ENCODE measurements around the gene ABCC6. TPM values are rescaled to one million over a fixed set of nuclear protein-coding genes. Genes with fewer than 3 reads are reported as not detected.
"Not testable (repeated sequence)": the region's sequence is repeated elsewhere in the genome, so short reads cannot be mapped to it uniquely, and the experiment has no call there.

ABCC6 gene
- total RNA-seq, 3 donors from 2014 or later (not counting 1 experiment from before 2014, with no cell fraction given) = 0.16 to 0.25 TPM; not detected in 1

DNA sequence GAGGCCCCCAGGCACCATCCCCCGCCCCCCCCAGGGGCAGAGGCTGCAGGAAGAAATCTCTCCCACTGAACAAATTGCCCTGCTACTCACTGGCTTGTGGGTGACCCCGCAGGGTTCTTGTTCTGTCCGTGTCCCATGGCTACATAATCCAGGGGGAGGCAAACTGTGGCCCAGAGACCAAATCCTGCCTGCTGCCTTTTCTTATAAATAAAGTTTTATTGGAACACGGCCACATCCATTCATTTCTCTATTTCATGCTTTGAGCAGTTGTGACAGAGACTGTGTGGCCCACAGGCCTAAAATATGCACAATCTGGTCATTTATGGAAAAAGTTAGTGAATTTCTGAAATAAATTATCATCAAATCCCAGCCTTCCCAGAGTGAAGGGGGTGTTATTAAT, 38.2 kb downstream of the ABCC6 start:
- H3K4me3 ChIP-seq (ENCODE audit: low read length) = no peak overlapping the region
- H3K27me3 Mint-ChIP-seq (ENCODE audit: low read depth in 2 of 2) = no peaks in the 10 kb centered on the region
- no peaks in the 10 kb centered on the region for H3K9me3 ChIP-seq (ENCODE audit: control insufficient read depth, insufficient read depth, low read length)
- H3K27ac ChIP-seq (ENCODE audit: low read length) = no peak overlapping the region
- no peaks in the 10 kb centered on the region for H3K9me3 Mint-ChIP-seq
- no peaks in the 10 kb centered on the region for H3K36me3 ChIP-seq (ENCODE audit: control insufficient read depth, insufficient read depth, low read length)
- WGBS (ENCODE audit: insufficient coverage) = 68% methylated on average over 3 of the region's 4 CpGs
- TF ChIP-seq, protein P1, sequence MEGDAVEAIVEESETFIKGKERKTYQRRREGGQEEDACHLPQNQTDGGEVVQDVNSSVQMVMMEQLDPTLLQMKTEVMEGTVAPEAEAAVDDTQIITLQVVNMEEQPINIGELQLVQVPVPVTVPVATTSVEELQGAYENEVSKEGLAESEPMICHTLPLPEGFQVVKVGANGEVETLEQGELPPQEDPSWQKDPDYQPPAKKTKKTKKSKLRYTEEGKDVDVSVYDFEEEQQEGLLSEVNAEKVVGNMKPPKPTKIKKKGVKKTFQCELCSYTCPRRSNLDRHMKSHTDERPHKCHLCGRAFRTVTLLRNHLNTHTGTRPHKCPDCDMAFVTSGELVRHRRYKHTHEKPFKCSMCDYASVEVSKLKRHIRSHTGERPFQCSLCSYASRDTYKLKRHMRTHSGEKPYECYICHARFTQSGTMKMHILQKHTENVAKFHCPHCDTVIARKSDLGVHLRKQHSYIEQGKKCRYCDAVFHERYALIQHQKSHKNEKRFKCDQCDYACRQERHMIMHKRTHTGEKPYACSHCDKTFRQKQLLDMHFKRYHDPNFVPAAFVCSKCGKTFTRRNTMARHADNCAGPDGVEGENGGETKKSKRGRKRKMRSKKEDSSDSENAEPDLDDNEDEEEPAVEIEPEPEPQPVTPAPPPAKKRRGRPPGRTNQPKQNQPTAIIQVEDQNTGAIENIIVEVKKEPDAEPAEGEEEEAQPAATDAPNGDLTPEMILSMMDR (IDR thresholded peaks at IDR 0.05) = no peak
- no peaks in the 10 kb centered on the region for H3K4me1 Mint-ChIP-seq
- DNase-seq = no peak
- H3K27ac Mint-ChIP-seq = no peak overlapping the region
- H3K4me1 ChIP-seq (ENCODE audit: control insufficient read depth, insufficient read depth, low read length) = no peaks in the 10 kb centered on the region
- no peak overlapping the region for H3K4me3 Mint-ChIP-seq
- no peaks in the 10 kb centered on the region for H3K36me3 Mint-ChIP-seq
- no peaks in the 10 kb centered on the region for H3K27me3 ChIP-seq (ENCODE audit: control insufficient read depth, insufficient read depth, low read length)
- ATAC-seq = no peak
- intact Hi-C loops (cut with micrococcal nuclease) = no loop called here

DNA sequence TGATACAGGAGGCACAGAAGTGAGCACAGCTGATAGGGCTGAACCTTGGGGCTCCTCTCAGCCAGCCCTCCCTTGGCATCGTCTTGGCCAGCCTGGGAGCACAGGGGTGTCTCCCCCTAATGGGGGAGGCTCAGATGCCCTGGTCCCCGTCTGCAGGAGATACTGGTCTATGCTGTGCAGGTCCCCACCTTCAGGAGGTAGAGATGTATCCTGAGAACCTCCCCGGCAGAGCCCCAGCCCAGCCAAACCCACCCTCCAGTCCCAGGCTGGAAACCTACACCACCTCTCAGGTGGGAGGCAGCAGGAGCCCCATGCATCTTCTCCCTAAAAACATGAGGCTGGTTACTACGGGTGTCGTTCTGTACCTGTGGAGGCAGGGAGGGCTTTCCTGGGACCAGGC, 38.7 kb downstream of the ABCC6 start:
- intact Hi-C loops (cut with micrococcal nuclease) = no loop called here
- no peaks in the 10 kb centered on the region for H3K4me1 Mint-ChIP-seq
- Histone ChIP-seq H3K4me3 (ENCODE audit: low read length) (no peak overlapping the region), H3K36me3 (ENCODE audit: control insufficient read depth, insufficient read depth, low read length) (no peaks in the 10 kb centered on the region), H3K4me1 (ENCODE audit: control insufficient read depth, insufficient read depth, low read length) (no peaks in the 10 kb centered on the region), H3K27me3 (ENCODE audit: control insufficient read depth, insufficient read depth, low read length) (no peaks in the 10 kb centered on the region), H3K9me3 (ENCODE audit: control insufficient read depth, insufficient read depth, low read length) (no peaks in the 10 kb centered on the region), H3K27ac (ENCODE audit: low read length) (no peak overlapping the region)
- H3K27me3 Mint-ChIP-seq (ENCODE audit: low read depth in 2 of 2) = no peaks in the 10 kb centered on the region
- no peaks in the 10 kb centered on the region for H3K36me3 Mint-ChIP-seq
- DNase-seq (no peak), ATAC-seq (no peak)
- H3K9me3 Mint-ChIP-seq = no peaks in the 10 kb centered on the region
- no peak overlapping the region for H3K4me3 Mint-ChIP-seq
- no peak overlapping the region for H3K27ac Mint-ChIP-seq
- 90% methylated on average over 5 of the region's 5 CpGs for WGBS (ENCODE audit: insufficient coverage)
- TF ChIP-seq, protein P1 (IDR thresholded peaks at IDR 0.05) = no peak

DNA sequence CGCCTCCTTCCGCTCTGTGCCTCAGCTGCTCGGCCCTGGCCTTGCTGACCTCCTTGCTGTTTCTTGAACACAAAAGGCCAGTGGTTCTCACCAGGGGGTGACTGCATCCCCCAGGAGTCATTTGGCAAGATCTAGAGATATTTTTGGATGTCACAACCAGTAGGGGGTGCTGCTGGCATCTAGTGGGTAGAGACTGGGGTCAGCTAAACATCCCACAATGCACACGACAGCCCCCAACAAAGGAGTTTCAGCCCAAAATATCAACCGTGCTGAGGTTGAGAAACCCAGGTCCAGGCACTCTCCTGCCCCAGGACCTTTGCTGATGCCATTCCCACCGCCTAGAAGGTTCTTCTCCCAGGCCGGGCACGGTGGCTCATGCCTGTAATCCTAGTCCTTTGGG, 39.7 kb downstream of the ABCC6 start:
- WGBS (ENCODE audit: insufficient coverage) = 93% methylated on average over 8 of the region's 8 CpGs
- H3K4me3 ChIP-seq (ENCODE audit: low read length) = no peak overlapping the region
- intact Hi-C loops (cut with micrococcal nuclease) = no loop called here

DNA sequence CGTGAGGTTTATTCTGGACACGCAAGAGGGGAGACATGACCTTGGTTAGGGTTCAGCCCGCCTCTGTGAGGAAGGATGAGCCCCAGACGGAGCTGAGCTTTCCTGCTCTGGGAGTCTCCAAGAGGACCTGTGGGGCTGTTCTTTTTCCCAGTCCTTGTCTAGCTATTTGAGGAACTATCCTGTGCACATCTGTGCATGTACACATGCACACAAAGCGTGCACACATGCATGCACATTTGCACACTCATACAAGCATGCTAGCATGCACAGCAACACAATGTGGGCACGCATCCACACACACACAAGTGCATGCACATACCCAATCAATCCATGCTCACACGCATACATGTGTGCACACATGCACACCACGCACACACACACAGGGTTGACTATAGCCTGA, 40.4 kb downstream of the ABCC6 start:
- TF ChIP-seq, protein P1 (IDR thresholded peaks at IDR 0.05) = no peak
- Histone ChIP-seq H3K36me3 (ENCODE audit: control insufficient read depth, insufficient read depth, low read length) (no peaks in the 10 kb centered on the region), H3K4me1 (ENCODE audit: control insufficient read depth, insufficient read depth, low read length) (no peaks in the 10 kb centered on the region), H3K27ac (ENCODE audit: low read length) (no peak overlapping the region), H3K4me3 (ENCODE audit: low read length) (no peak overlapping the region), H3K27me3 (ENCODE audit: control insufficient read depth, insufficient read depth, low read length) (no peaks in the 10 kb centered on the region), H3K9me3 (ENCODE audit: control insufficient read depth, insufficient read depth, low read length) (no peaks in the 10 kb centered on the region)
- no peaks in the 10 kb centered on the region for H3K9me3 Mint-ChIP-seq
- no peak overlapping the region for H3K4me3 Mint-ChIP-seq
- H3K36me3 Mint-ChIP-seq = no peaks in the 10 kb centered on the region
- H3K27me3 Mint-ChIP-seq (ENCODE audit: low read depth in 2 of 2) = no peaks in the 10 kb centered on the region
- 89% methylated on average over 8 of the region's 8 CpGs for WGBS (ENCODE audit: insufficient coverage)
- ATAC-seq (no peak), DNase-seq (no peak)
- intact Hi-C loops (cut with micrococcal nuclease) = no loop called here
- H3K4me1 Mint-ChIP-seq = no peaks in the 10 kb centered on the region
- no peak overlapping the region for H3K27ac Mint-ChIP-seq

More for the DNA sequence above, 39.7 kb downstream of the ABCC6 start:
- Histone ChIP-seq H3K9me3 (ENCODE audit: control insufficient read depth, insufficient read depth, low read length) (no peaks in the 10 kb centered on the region), H3K36me3 (ENCODE audit: control insufficient read depth, insufficient read depth, low read length) (no peaks in the 10 kb centered on the region), H3K27ac (ENCODE audit: low read length) (no peak overlapping the region), H3K27me3 (ENCODE audit: control insufficient read depth, insufficient read depth, low read length) (no peaks in the 10 kb centered on the region), H3K4me1 (ENCODE audit: control insufficient read depth, insufficient read depth, low read length) (no peaks in the 10 kb centered on the region)
- no peaks in the 10 kb centered on the region for H3K36me3 Mint-ChIP-seq
- ATAC-seq (no peak), DNase-seq (no peak)
- H3K27me3 Mint-ChIP-seq (ENCODE audit: low read depth in 2 of 2) = no peaks in the 10 kb centered on the region
- TF ChIP-seq, protein P1 (IDR thresholded peaks at IDR 0.05) = no peak
- H3K4me1 Mint-ChIP-seq = no peaks in the 10 kb centered on the region
- no peaks in the 10 kb centered on the region for H3K9me3 Mint-ChIP-seq
- H3K4me3 Mint-ChIP-seq = no peak overlapping the region
- no peak overlapping the region for H3K27ac Mint-ChIP-seq

DNA sequence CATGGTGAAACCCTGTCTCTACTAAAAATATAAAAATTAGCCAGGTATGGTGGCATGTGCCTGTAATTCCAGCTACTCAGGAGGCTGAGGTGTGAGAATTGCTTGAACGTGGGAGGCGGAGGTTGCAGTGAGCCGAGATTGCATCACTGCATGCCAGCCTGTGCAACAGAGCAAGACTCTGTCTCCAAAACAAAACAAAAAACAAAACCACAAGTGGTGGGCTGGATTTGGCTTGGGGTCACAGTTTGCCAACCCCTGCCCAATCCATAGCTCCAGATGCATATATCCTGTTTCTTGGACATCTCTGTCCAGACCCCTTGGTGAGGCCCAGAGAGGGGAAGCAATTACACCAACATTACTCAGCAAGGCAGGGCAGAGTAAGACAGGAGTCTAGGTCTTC, 41.5 kb downstream of the ABCC6 start:
- H3K4me1 Mint-ChIP-seq; intact Hi-C loops (cut with micrococcal nuclease); H3K27ac ChIP-seq (ENCODE audit: low read length); H3K27me3 Mint-ChIP-seq (ENCODE audit: low read depth in 2 of 2); H3K27me3 ChIP-seq (ENCODE audit: control insufficient read depth, insufficient read depth, low read length); H3K9me3 ChIP-seq (ENCODE audit: control insufficient read depth, insufficient read depth, low read length); H3K36me3 ChIP-seq (ENCODE audit: control insufficient read depth, insufficient read depth, low read length); H3K27ac Mint-ChIP-seq; H3K4me1 ChIP-seq (ENCODE audit: control insufficient read depth, insufficient read depth, low read length); H3K9me3 Mint-ChIP-seq; H3K4me3 Mint-ChIP-seq; H3K4me3 ChIP-seq (ENCODE audit: low read length); ATAC-seq; DNase-seq; H3K36me3 Mint-ChIP-seq: not testable (repeated sequence)
- WGBS (ENCODE audit: insufficient coverage) = 76% methylated on average over 3 of the region's 3 CpGs

All from natural killer cell (primary cell).